Mesendoderm (in vitro differentiated cells): ENCODE measurements around the gene PLCXD3.
"Not testable (repeated sequence)": the region's sequence is repeated elsewhere in the genome, so short reads cannot be mapped to it uniquely, and the experiment has no call there.

Experiments
- DNase-seq: peaks from one replicate; pipeline ENCODE4 v3.0.0; 2013
- H2AK5ac ChIP-seq: 2 replicates; pipeline ENCODE4 v1.6.1; 2013; ENCODE audit warnings: low read length, inconsistent platforms
- H2BK120ac ChIP-seq: 2 replicates; pipeline ENCODE4 v1.6.1; 2013; ENCODE audit warnings: low read depth, mild to moderate bottlenecking, low read length, moderate library complexity, mixed read lengths
- H2BK15ac ChIP-seq: replicated peaks from 2 replicates; pipeline ENCODE4 v1.6.1; 2013; ENCODE audit warnings: low read depth, mild to moderate bottlenecking, moderate library complexity
- H2BK5ac ChIP-seq: 2 replicates; pipeline ENCODE4 v1.6.1; 2013; ENCODE audit warnings: low read length, inconsistent platforms
- H3K18ac ChIP-seq: 2 replicates; pipeline ENCODE4 v1.6.1; 2013; ENCODE audit warnings: mild to moderate bottlenecking, low read length, mixed read lengths
- H3K23ac ChIP-seq: one replicate; pipeline ENCODE4 v1.6.1; 2013; ENCODE audit warnings: low read length
- H3K27ac ChIP-seq: 2 replicates; pipeline ENCODE4 v1.5.1; 2013; ENCODE audit warnings: low read depth, mild to moderate bottlenecking, inconsistent platforms, low read length, moderate library complexity
- H3K27me3 ChIP-seq: 2 replicates; pipeline ENCODE4 v1.6.1; 2013; ENCODE audit warnings: low read length, control low read depth, mild to moderate bottlenecking, inconsistent platforms; ENCODE audit not compliant: insufficient read depth, poor library complexity
- H3K36me3 ChIP-seq: 2 replicates; pipeline ENCODE4 v1.6.1; 2013; ENCODE audit warnings: low read length, inconsistent platforms; ENCODE audit not compliant: control insufficient read depth, insufficient read depth
- H3K4ac ChIP-seq: one replicate; pipeline ENCODE4 v1.6.1; 2013; ENCODE audit warnings: low read depth, mild to moderate bottlenecking, low read length, moderate library complexity
- H3K4me1 ChIP-seq: 2 replicates; pipeline ENCODE4 v1.6.1; 2013; ENCODE audit warnings: low read depth, low read length, inconsistent platforms; ENCODE audit not compliant: control insufficient read depth
- H3K4me2 ChIP-seq: 2 replicates; pipeline ENCODE4 v1.6.1; 2013; ENCODE audit warnings: low read length
- H3K4me3 ChIP-seq: 2 replicates; pipeline ENCODE4 v1.5.1; 2013; ENCODE audit warnings: mild to moderate bottlenecking, low read length
- H3K56ac ChIP-seq: one replicate; pipeline ENCODE4 v1.6.1; 2013; ENCODE audit warnings: low read length
- H3K79me1 ChIP-seq: 2 replicates; pipeline ENCODE4 v1.6.1; 2013; ENCODE audit warnings: low read length, inconsistent platforms
- H3K79me2 ChIP-seq: 2 replicates; pipeline ENCODE4 v1.6.1; 2013; ENCODE audit warnings: mild to moderate bottlenecking, low read length; ENCODE audit not compliant: control insufficient read depth, insufficient read depth
- H3K9ac ChIP-seq: 2 replicates; pipeline ENCODE4 v1.6.1; 2013; ENCODE audit warnings: low read length, inconsistent platforms
- H4K5ac ChIP-seq: one replicate; pipeline ENCODE4 v1.6.1; 2013; ENCODE audit warnings: low read length
- H4K8ac ChIP-seq: one replicate; pipeline ENCODE4 v1.6.1; 2013; ENCODE audit warnings: low read depth, mild to moderate bottlenecking, control low read depth, low read length, moderate library complexity
- WGBS: extraction: QIAGEN DNeasy Blood & Tissue Kit; methylation state at CpG from one replicate; pipeline ENCODE4 v1.1.7; 2013; ENCODE audit warnings: low lambda C conversion rate, missing lambda C conversion rate; ENCODE audit not compliant: insufficient coverage; ENCODE audit errors: extremely low coverage; 5-methylcytosine and 5-hydroxymethylcytosine counted together

The PLCXD3 gene

DNA sequence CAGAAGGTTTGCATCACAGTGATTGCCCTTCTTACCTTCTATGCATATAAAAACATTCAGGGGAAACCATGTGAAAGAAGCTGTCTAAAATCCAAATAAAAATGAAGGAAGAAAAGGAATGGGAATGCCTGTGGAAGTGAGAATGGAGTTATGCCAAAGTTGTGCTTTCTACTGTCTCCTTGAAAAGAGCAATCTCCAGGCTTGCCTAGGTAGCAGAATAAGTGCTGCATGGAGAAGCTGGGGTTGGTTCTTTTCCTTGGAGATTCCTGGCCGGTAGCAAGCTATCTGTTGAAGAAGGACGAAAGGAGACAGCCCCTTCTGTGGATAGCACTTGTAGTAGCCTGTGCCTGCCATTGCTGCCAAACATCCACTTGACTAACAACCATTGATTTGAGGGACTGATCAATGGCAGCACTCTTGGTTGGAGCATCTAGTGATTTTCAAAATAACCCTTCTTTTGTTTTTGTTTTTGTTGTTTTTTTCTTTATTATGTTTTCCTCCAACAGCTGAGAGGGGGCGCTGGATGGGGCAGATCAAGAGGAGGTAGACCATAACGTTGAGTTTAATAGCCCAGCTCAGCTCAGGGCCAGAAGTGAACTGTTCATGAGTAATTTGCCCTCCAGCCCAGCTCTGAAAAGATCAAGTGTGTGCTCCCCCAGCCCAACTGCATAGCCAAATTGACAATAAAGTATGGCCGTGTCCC is 1.6 kb downstream of the PLCXD3 start:
- no CpG with 5 or more reads among the region's 5 CpGs for WGBS
- peaks cover 3% of the 10 kb centered on the region for H3K4me1 ChIP-seq
- H3K36me3 ChIP-seq, result no peaks in the 10 kb centered on the region
- H3K27me3 ChIP-seq, result peaks cover 13% of the 10 kb centered on the region
- no peak overlapping the region for H3K18ac ChIP-seq
- H2BK120ac ChIP-seq, result no peak overlapping the region
- DNase-seq, result no peak
- H2AK5ac ChIP-seq, result no peak overlapping the region
- H3K27ac ChIP-seq, result no peak overlapping the region
- H3K79me1 ChIP-seq, result no peaks in the 10 kb centered on the region
- H3K56ac ChIP-seq, result no peak overlapping the region
- H3K9ac ChIP-seq, result no peak overlapping the region
- H4K5ac ChIP-seq, result no peak overlapping the region
- no peak overlapping the region for H3K23ac ChIP-seq
- H3K4ac ChIP-seq, result no peak overlapping the region
- H4K8ac ChIP-seq, result no peak overlapping the region
- no peak overlapping the region for H2BK15ac ChIP-seq
- no peak overlapping the region for H3K4me2 ChIP-seq
- H3K4me3 ChIP-seq, result no peak overlapping the region
- H3K79me2 ChIP-seq, result no peaks in the 10 kb centered on the region
- H2BK5ac ChIP-seq, result no peak overlapping the region

DNA sequence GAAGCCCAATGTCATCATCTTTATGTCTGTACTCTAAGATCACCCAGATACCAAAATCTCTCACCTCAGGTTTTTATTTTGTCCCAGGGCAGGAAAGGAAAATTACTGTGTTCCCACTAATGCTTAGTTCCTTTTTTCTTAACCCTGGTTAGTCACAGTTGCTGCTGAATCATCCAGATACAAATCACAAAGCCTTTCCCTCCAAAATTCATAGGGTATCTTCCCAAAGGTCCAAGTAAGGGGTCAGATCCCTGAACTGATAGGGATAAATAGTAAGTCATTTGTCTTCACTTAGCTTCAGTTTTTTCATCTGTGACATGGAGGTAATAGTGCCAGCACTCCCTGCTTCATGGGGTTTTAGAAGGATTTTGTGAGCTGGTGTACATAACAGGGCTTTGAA is 2.2 kb downstream of the PLCXD3 start:
- no peak overlapping the region for H3K4me2 ChIP-seq

DNA sequence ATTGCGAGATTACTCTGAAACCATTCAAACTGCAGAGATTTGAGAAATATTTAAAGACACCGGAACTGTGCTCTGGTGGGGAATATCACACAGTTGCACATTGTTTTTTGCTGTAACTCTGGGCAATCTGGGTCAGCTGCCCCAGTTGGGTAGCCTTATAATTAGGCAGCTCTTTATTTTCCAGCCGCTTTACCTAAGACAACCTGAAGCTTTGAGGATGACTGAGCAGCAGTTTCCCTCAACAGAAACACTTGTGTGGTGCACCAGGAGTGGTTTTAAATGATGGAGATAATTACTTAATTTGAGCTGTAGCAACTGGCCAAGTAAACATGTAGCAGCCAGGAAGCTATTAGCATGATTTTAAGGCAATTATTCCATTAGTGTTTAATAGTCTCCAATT is 2.9 kb downstream of the PLCXD3 start:
- H2AK5ac ChIP-seq, result no peak overlapping the region
- H3K4me1 ChIP-seq, result peaks cover 3% of the 10 kb centered on the region
- H3K79me2 ChIP-seq, result no peaks in the 10 kb centered on the region
- H3K79me1 ChIP-seq, result no peaks in the 10 kb centered on the region
- no peak overlapping the region for H2BK120ac ChIP-seq
- no CpG with 5 or more reads among the region's 3 CpGs for WGBS
- H2BK5ac ChIP-seq, result no peak overlapping the region
- H3K23ac ChIP-seq, result no peak overlapping the region
- H3K27me3 ChIP-seq, result peaks cover 13% of the 10 kb centered on the region
- no peaks in the 10 kb centered on the region for H3K36me3 ChIP-seq
- H3K4me3 ChIP-seq, result no peak overlapping the region
- no peak overlapping the region for H3K4me2 ChIP-seq
- no peak overlapping the region for H4K8ac ChIP-seq
- no peak overlapping the region for H3K56ac ChIP-seq
- no peak overlapping the region for H3K27ac ChIP-seq
- no peak overlapping the region for H3K4ac ChIP-seq
- H2BK15ac ChIP-seq, result no peak overlapping the region
- no peak overlapping the region for H4K5ac ChIP-seq
- H3K18ac ChIP-seq, result no peak overlapping the region
- DNase-seq, result no peak
- H3K9ac ChIP-seq, result no peak overlapping the region

More for the DNA sequence above, 2.2 kb downstream of the PLCXD3 start:
- Histone ChIP-seq H2BK120ac (no peak overlapping the region), H2BK15ac (no peak overlapping the region), H2BK5ac (no peak overlapping the region), H3K23ac (no peak overlapping the region), H3K79me1 (no peaks in the 10 kb centered on the region), H3K27me3 (peaks cover 13% of the 10 kb centered on the region), H3K27ac (no peak overlapping the region), H3K4me3 (no peak overlapping the region), H3K56ac (no peak overlapping the region), H3K18ac (no peak overlapping the region), H4K5ac (no peak overlapping the region), H3K79me2 (no peaks in the 10 kb centered on the region), H3K36me3 (no peaks in the 10 kb centered on the region), H3K4ac (no peak overlapping the region), H3K4me1 (peaks cover 3% of the 10 kb centered on the region), H3K9ac (no peak overlapping the region), H4K8ac (no peak overlapping the region), H2AK5ac (no peak overlapping the region)
- DNase-seq, result no peak

DNA sequence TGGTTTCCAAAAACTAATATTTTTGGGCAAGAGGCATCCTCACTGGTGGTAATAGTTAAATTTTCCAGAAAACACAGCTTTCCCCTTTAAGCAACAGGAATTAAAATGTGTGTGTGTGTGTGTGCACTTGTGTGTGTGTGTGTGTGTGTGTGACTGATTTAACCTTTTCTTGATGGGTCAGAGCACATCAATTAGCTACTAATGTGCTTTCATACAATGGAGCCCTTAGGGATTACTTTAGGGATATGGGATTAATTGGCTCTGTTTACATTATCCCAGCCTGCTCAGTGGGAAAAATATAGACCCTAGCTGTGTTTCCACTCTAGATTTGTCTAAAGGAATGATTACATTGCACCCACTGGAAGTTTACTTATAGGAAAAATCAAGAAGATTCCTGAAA is 6.5 kb downstream of the PLCXD3 start:
- Histone ChIP-seq H3K27ac (no peak overlapping the region), H3K18ac (no peak overlapping the region), H3K79me2 (no peaks in the 10 kb centered on the region), H3K23ac (no peak overlapping the region), H2BK120ac (no peak overlapping the region), H3K4ac (no peak overlapping the region), H3K4me1 (no peaks in the 10 kb centered on the region), H3K56ac (no peak overlapping the region), H3K27me3 (peaks cover 2% of the 10 kb centered on the region), H2AK5ac (no peak overlapping the region), H4K5ac (no peak overlapping the region), H3K36me3 (no peaks in the 10 kb centered on the region), H3K9ac (no peak overlapping the region), H3K4me3 (no peak overlapping the region), H4K8ac (no peak overlapping the region), H3K4me2 (no peak overlapping the region), H2BK15ac (no peak overlapping the region), H3K79me1 (no peaks in the 10 kb centered on the region), H2BK5ac (no peak overlapping the region)
- DNase-seq, result no peak

DNA sequence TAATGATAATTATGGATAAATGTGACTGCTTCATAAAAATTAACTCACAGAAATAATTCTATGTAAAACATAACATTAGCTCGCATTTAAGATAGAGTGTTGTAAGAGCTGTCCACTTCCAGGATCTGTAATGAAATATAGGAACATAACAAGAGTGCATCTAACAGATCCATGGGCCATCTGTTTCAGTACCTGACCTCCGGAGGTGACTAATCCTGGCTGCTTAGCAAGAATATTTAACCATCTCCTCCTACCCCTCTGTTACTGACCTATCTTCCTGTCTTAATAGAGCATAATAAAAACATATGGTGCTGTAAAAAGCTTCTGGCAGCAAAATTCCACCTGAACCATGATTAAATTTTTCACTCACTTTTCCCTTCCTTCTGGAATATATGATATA is 7.1 kb downstream of the PLCXD3 start:
- no peaks in the 10 kb centered on the region for H3K27me3 ChIP-seq
- no CpG with 5 or more reads among the region's 2 CpGs for WGBS
- no peak overlapping the region for H2AK5ac ChIP-seq
- no peaks in the 10 kb centered on the region for H3K79me1 ChIP-seq
- H4K8ac ChIP-seq, result no peak overlapping the region
- no peak overlapping the region for H3K27ac ChIP-seq
- H3K4me3 ChIP-seq, result no peak overlapping the region
- H2BK15ac ChIP-seq, result no peak overlapping the region
- no peak overlapping the region for H3K23ac ChIP-seq
- H3K18ac ChIP-seq, result no peak overlapping the region
- no peaks in the 10 kb centered on the region for H3K79me2 ChIP-seq
- H2BK5ac ChIP-seq, result no peak overlapping the region
- no peaks in the 10 kb centered on the region for H3K4me1 ChIP-seq
- no peak overlapping the region for H3K56ac ChIP-seq
- H3K36me3 ChIP-seq, result no peaks in the 10 kb centered on the region
- H3K4me2 ChIP-seq, result no peak overlapping the region
- H2BK120ac ChIP-seq, result no peak overlapping the region
- no peak for DNase-seq
- no peak overlapping the region for H3K9ac ChIP-seq
- H4K5ac ChIP-seq, result no peak overlapping the region
- H3K4ac ChIP-seq, result no peak overlapping the region

DNA sequence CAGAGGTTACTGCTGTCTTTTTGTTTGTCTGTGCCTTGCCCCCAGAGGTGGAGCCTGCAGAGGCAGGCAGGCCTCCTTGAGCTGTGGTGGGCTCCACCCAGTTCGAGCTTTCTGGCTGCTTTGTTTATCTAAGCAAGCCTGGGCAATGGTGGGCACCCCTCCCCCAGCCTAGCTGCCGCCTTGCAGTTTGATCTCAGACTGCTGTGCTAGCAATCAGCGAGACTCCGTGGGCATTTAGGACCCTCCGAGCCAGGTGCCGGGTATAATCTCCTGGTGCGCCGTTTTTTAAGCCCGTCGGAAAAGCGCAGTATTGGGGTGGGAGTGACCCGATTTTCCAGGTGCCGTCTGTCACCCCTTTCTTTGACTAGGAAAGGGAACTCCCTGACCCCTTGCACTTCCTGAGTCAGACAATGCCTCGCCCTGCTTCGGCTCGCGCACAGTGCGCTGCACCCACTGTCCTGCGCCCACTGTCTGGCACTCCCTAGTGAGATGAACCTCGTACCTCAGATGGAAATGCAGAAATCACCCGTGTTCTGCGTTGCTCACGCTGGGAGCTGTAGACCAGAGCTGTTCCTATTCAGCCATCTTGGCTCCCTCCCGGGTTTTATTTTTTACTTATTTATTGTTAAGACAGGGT is 16.8 kb downstream of the PLCXD3 start:
- not testable (repeated sequence) for H2BK5ac ChIP-seq, H3K4me1 ChIP-seq, H3K36me3 ChIP-seq, H3K9ac ChIP-seq, H2BK15ac ChIP-seq, H3K23ac ChIP-seq, H4K8ac ChIP-seq, H3K27me3 ChIP-seq, H3K79me2 ChIP-seq, H3K56ac ChIP-seq, H2AK5ac ChIP-seq, H3K4me3 ChIP-seq, H3K27ac ChIP-seq, DNase-seq, H3K4ac ChIP-seq, H3K4me2 ChIP-seq, H3K18ac ChIP-seq, H2BK120ac ChIP-seq, H4K5ac ChIP-seq, H3K79me1 ChIP-seq
- WGBS, result no CpG with 5 or more reads among the region's 24 CpGs
